Uterus (tissue), 4 donors: ENCODE results near the gene CASTOR1. TPM values are rescaled to one million over a fixed set of nuclear protein-coding genes. Genes with fewer than 3 reads are reported as not detected.
A peak's percentile ranks its signal among the peaks of the same experiment; 100 is the strongest.

Source experiments
- DNase-seq, 2 donors: peaks; one replicate each; pipeline ENCODE4 v3.0.0-alpha.2; 2019 to 2020
- H3K27ac ChIP-seq, 2 donors: fragments of 200-600 bp; sonication (generic); 1 replicate in 1 of 2; 2 replicates in 1 of 2; pipeline ENCODE4 v1.5.1; 2016 to 2018
- H3K27me3 ChIP-seq, 2 donors: fragments of 200-600 bp; sonication (generic); one replicate each; pipeline ENCODE4 v1.5.1; 2018 to 2019; ENCODE audit warnings: control low read depth in 1 of 2
- H3K36me3 ChIP-seq, 2 donors: fragments of 200-600 bp; sonication (generic); one replicate each; pipeline ENCODE4 v1.5.1; 2019; ENCODE audit warnings: control low read depth in 1 of 2
- H3K4me1 ChIP-seq, 2 donors: fragments of 200-600 bp; sonication (generic); one replicate each; pipeline ENCODE4 v1.5.1; 2018 to 2019; ENCODE audit warnings: control low read depth in 1 of 2
- H3K4me3 ChIP-seq, 2 donors: fragments of 200-600 bp; sonication (generic); 1 replicate in 1 of 2; 2 replicates in 1 of 2; pipeline ENCODE4 v1.5.1; 2018 to 2019; ENCODE audit warnings: mild to moderate bottlenecking in 1 of 2
- H3K9me3 ChIP-seq, 2 donors: fragments of 200-600 bp; sonication (generic); one replicate each; pipeline ENCODE4 v1.5.1; 2019; ENCODE audit warnings: control low read depth in 1 of 2
- POLR2A ChIP-seq, 2 donors: fragments of 450-650 bp; IDR thresholded peaks; one replicate each; pipeline ENCODE4 v1.6.1; 2016; ENCODE audit warnings: antibody characterized with exemption in 2 of 2, mild to moderate bottlenecking in 1 of 2, moderate library complexity in 1 of 2
- intact Hi-C: fragments of 100-400 bp; cut with DNase I; formaldehyde crosslinking; loops from one replicate; pipeline ENCODE4 v1.15.1; 2023; ENCODE audit warnings: low total_unique reads
- total RNA-seq, 4 donors: library from RNA; depleted of rRNA in 3 of 4; stranded (reverse); fragments of >200 nt in 3 of 4; gene quantifications; one replicate each; pipeline versions ENCODE4 v1.1.0 to v1.2.4, GENCODE V29; 2014 to 2023
- TF ChIP-seq, protein P1 (sequence below), 4 experiments: fragments of 200-600 bp in 2 of 4; fragments of 450-650 bp in 2 of 4; sonication (generic) in 2 of 4; IDR thresholded peaks; one replicate each; pipeline ENCODE4 v1.5.1; 2016 to 2019; ENCODE audit warnings: antibody characterized with exemption in 4 of 4, mild to moderate bottlenecking in 2 of 4, moderate library complexity in 1 of 4
- donor health status: DM: yes; HTN: yes; CAD: no.

CASTOR1 gene
- total RNA-seq, 4 donors from 2014 or later = 15.8 to 67.1 (median 27.7) TPM

GRCh38 chr22:30263883-30264282 lies 25.4 kb downstream of the CASTOR1 start:
- Histone ChIP-seq H3K9me3 (no peaks in the 10 kb centered on the region), H3K4me3 (no peak overlapping the region), H3K36me3 (no peaks in the 10 kb centered on the region), H3K27me3 (no peaks in the 10 kb centered on the region), H3K27ac (no peak overlapping the region), H3K4me1 (peaks cover 0 to 5% of the 10 kb centered on the region in 2 donors)
- intact Hi-C loops = loop anchor here (5.0 kb wide), 1 partner anchor 123 kb away; the partner anchor contains the start of gene RNF215
- no peak for DNase-seq
- TF ChIP-seq, protein P1, sequence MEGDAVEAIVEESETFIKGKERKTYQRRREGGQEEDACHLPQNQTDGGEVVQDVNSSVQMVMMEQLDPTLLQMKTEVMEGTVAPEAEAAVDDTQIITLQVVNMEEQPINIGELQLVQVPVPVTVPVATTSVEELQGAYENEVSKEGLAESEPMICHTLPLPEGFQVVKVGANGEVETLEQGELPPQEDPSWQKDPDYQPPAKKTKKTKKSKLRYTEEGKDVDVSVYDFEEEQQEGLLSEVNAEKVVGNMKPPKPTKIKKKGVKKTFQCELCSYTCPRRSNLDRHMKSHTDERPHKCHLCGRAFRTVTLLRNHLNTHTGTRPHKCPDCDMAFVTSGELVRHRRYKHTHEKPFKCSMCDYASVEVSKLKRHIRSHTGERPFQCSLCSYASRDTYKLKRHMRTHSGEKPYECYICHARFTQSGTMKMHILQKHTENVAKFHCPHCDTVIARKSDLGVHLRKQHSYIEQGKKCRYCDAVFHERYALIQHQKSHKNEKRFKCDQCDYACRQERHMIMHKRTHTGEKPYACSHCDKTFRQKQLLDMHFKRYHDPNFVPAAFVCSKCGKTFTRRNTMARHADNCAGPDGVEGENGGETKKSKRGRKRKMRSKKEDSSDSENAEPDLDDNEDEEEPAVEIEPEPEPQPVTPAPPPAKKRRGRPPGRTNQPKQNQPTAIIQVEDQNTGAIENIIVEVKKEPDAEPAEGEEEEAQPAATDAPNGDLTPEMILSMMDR (IDR thresholded peaks at IDR 0.05) = no peak
- TF ChIP-seq POLR2A (IDR thresholded peaks at IDR 0.05) = no peak

- Histone ChIP-seq H3K4me3 (no peak overlapping the region), H3K4me1 (peaks cover 0 to 5% of the 10 kb centered on the region in 2 donors), H3K36me3 (no peaks in the 10 kb centered on the region), H3K27me3 (no peaks in the 10 kb centered on the region), H3K27ac (no peak overlapping the region), H3K9me3 (no peaks in the 10 kb centered on the region)
- peak; percentile 74 to 78 for DNase-seq
- TF ChIP-seq POLR2A (IDR thresholded peaks at IDR 0.05) = no peak
- TF ChIP-seq, protein P1 (IDR thresholded peaks at IDR 0.05) = peak; percentile 94 to 98 (median 94)
- intact Hi-C loops = loop anchor here (5.0 kb wide), 1 partner anchor 124 kb away; the partner anchor contains the start of gene RNF215
These were observed 26.2 kb downstream of the CASTOR1 start for GRCh38 chr22:30262917-30263741.

GRCh38 chr22:30262112-30262511 lies 27.2 kb downstream of the CASTOR1 start:
- no peak overlapping the region for H3K4me3 ChIP-seq
- no peaks in the 10 kb centered on the region for H3K36me3 ChIP-seq
- no peaks in the 10 kb centered on the region for H3K27me3 ChIP-seq
- intact Hi-C loops = loop anchor here (5.0 kb wide), 1 partner anchor 125 kb away; the partner anchor contains the start of gene RNF215
- no peak for TF ChIP-seq POLR2A (IDR thresholded peaks at IDR 0.05)
- TF ChIP-seq, protein P1 (IDR thresholded peaks at IDR 0.05) = no peak
- no peaks in the 10 kb centered on the region for H3K9me3 ChIP-seq
- H3K4me1 ChIP-seq = peaks cover 0 to 5% of the 10 kb centered on the region in 2 donors
- no peak for DNase-seq
- no peak overlapping the region for H3K27ac ChIP-seq

- TF ChIP-seq, protein P1 (IDR thresholded peaks at IDR 0.05) = no peak
- TF ChIP-seq POLR2A (IDR thresholded peaks at IDR 0.05) = no peak
- H3K9me3 ChIP-seq = no peaks in the 10 kb centered on the region
- H3K36me3 ChIP-seq = no peaks in the 10 kb centered on the region
- no peaks in the 10 kb centered on the region for H3K27me3 ChIP-seq
- no peak for DNase-seq
- intact Hi-C loops = loop anchor here (5.0 kb wide), 1 partner anchor 126 kb away; the partner anchor contains the start of gene RNF215
- peaks cover 0 to 5% of the 10 kb centered on the region in 2 donors for H3K4me1 ChIP-seq
- no peak overlapping the region for H3K4me3 ChIP-seq
- H3K27ac ChIP-seq = no peak overlapping the region
These were observed 28.2 kb downstream of the CASTOR1 start for GRCh38 chr22:30261134-30261533.

DNA sequence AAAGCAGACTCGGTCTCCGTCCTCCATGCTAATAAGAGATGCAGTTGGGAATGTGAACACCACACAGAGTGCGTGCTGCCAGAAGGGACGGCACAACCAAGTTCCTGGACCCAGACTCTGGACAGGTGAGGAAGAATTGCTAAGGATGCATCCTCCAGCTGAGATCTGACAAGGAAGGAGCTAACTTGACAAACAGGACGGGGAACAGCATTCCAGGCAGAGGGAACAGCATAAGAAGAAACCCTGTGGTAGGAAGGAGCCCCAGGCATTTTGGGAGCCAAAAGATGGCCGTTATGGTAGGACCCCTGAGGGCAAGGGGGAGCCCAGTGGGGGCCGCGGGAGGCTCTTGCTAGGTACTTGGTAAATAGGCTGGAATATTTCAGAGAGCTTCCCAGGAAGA lies 28.6 kb downstream of the CASTOR1 start:
- Histone ChIP-seq H3K4me3 (no peak overlapping the region), H3K27ac (no peak overlapping the region), H3K9me3 (no peaks in the 10 kb centered on the region), H3K4me1 (peaks cover 0 to 5% of the 10 kb centered on the region in 2 donors), H3K27me3 (no peaks in the 10 kb centered on the region), H3K36me3 (no peaks in the 10 kb centered on the region)
- intact Hi-C loops = loop anchor here (5.0 kb wide), 1 partner anchor 127 kb away; the partner anchor contains the start of gene RNF215
- TF ChIP-seq POLR2A (IDR thresholded peaks at IDR 0.05) = no peak
- TF ChIP-seq, protein P1 (IDR thresholded peaks at IDR 0.05) = no peak
- DNase-seq = no peak
